PC-3 (cell line): ENCODE measurements around the gene GPANK1. TPM values are rescaled to one million over a fixed set of nuclear protein-coding genes. Genes with fewer than 3 reads are reported as not detected.
A peak's percentile ranks its signal among the peaks of the same experiment; 100 is the strongest.

Source experiments
- ATAC-seq: fragments of 200-7000 bp; cut with Tn5 transposase; 2 replicates; pipeline ENCODE4 v1.9.1; 2020; ENCODE audit warnings: mild to moderate bottlenecking, moderate library complexity
- BruUV-seq: library from RNA; stranded (reverse); fragments of 400-500 nt; replicated peaks from 2 replicates; lab custom pipeline; 2021; lab: Mats Ljungman, UMichigan
- CTCF ChIA-PET: fragments of 300-600 bp; sonication (Branson Sonifier 250); formaldehyde crosslinking; loops from one replicate; lab custom pipeline; 2022; ENCODE audit warnings: antibody characterized with exemption; lab: Charles Lee
- POLR2A ChIA-PET: fragments of 300-600 bp; sonication (Branson Sonifier 250); formaldehyde crosslinking; loops from one replicate; lab custom pipeline; 2022; ENCODE audit warnings: antibody characterized with exemption; ENCODE audit not compliant: unreplicated experiment; lab: Charles Lee
- DNase-seq: peaks from one replicate; pipeline ENCODE4 v3.0.0-alpha.2; 2015
- H2AFZ ChIP-seq: fragments of 300-600 bp; sonication (generic); 2 replicates; pipeline ENCODE4 v1.6.0; 2016; ENCODE audit warnings: antibody characterized with exemption, low read length
- H3F3A ChIP-seq: fragments of 300-600 bp; sonication (generic); one replicate; pipeline ENCODE4 v1.6.0; 2017; ENCODE audit warnings: antibody characterized with exemption, low read length, control low read depth, mild to moderate bottlenecking; ENCODE audit not compliant: unreplicated experiment
- H3K27ac ChIP-seq: fragments of 300-600 bp; sonication (generic); 2 replicates; pipeline ENCODE4 v1.5.1; 2016; ENCODE audit warnings: mild to moderate bottlenecking, low read length
- H3K27me3 ChIP-seq: fragments of 300-600 bp; sonication (generic); 2 replicates; pipeline ENCODE4 v1.6.1; 2016; ENCODE audit warnings: low read length, mixed read lengths
- H3K36me3 ChIP-seq: fragments of 300-600 bp; sonication (generic); 2 replicates; pipeline ENCODE4 v1.6.1; 2016; ENCODE audit warnings: low read depth, mixed run types, low read length, mixed read lengths
- H3K4me1 ChIP-seq: fragments of 300-600 bp; sonication (generic); 2 replicates; pipeline ENCODE4 v1.5.1; 2016; ENCODE audit warnings: low read length; ENCODE audit not compliant: insufficient read depth
- H3K4me2 ChIP-seq: fragments of 300-600 bp; sonication (generic); 2 replicates; pipeline ENCODE4 v1.6.0; 2016; ENCODE audit warnings: low read length
- H3K4me3 ChIP-seq: fragments of 300-600 bp; sonication (generic); 2 replicates; pipeline ENCODE4 v1.5.1; 2016; ENCODE audit warnings: mild to moderate bottlenecking, low read length, mixed read lengths
- H3K79me2 ChIP-seq: fragments of 300-600 bp; sonication (generic); 2 replicates; pipeline ENCODE4 v1.6.1; 2017; ENCODE audit warnings: low read length, mixed read lengths
- H3K9ac ChIP-seq: fragments of 300-600 bp; sonication (generic); 2 replicates; pipeline ENCODE4 v1.6.0; 2016; ENCODE audit warnings: mild to moderate bottlenecking, low read length
- H3K9me2 ChIP-seq: fragments of 300-600 bp; sonication (generic); replicated peaks from 2 replicates; pipeline ENCODE4 v1.6.1; 2016; ENCODE audit warnings: mixed run types, low read length, mixed read lengths
- H3K9me3 ChIP-seq: fragments of 300-600 bp; sonication (generic); 2 replicates; pipeline ENCODE4 v1.6.1; 2016; ENCODE audit warnings: low read length, mixed read lengths
- H4K20me1 ChIP-seq: fragments of 300-600 bp; sonication (generic); 2 replicates; pipeline ENCODE4 v1.6.1; 2016; ENCODE audit warnings: low read length, mixed read lengths
- CTCF ChIP-seq: fragments of 300-600 bp; sonication (generic); conservative IDR thresholded peaks from 2 replicates; pipeline ENCODE4 v1.5.1; 2017; ENCODE audit warnings: antibody characterized with exemption, low read depth, mild to moderate bottlenecking, low read length
- EZH2 ChIP-seq: fragments of 300-600 bp; sonication (generic); IDR thresholded peaks from one replicate; pipeline ENCODE4 v1.6.1; 2017; ENCODE audit warnings: antibody characterized with exemption, mild to moderate bottlenecking, low read length; ENCODE audit not compliant: unreplicated experiment
- EZH2phosphoT487 ChIP-seq: fragments of 300-600 bp; sonication (generic); IDR thresholded peaks from 2 replicates; pipeline ENCODE4 v1.6.1; 2018; ENCODE audit warnings: mild to moderate bottlenecking, antibody characterized with exemption, low read length, borderline replicate concordance
- intact Hi-C: fragments of 100-400 bp; cut with micrococcal nuclease; formaldehyde crosslinking; loops from 2 replicates; pipeline ENCODE4 v1.9.0; 2023
- total RNA-seq: library from RNA; depleted of rRNA; stranded (reverse); fragments of >200 nt; gene quantifications from 2 replicates; pipeline ENCODE4 v1.2.3, GENCODE V29; 2014

The GPANK1 gene
- total RNA-seq, 1 experiment from 2014 or later: 11.8 TPM

- H3K27me3 ChIP-seq: no peaks in the 10 kb centered on the region
- peaks cover 12% of the 10 kb centered on the region for H3K4me1 ChIP-seq
- no peak overlapping the region for H3K4me2 ChIP-seq
- no peak for DNase-seq
- H3F3A ChIP-seq: no peaks in the 10 kb centered on the region
- no peak overlapping the region for H3K9ac ChIP-seq
- intact Hi-C loops: loop anchor here (10.0 kb wide), 1 partner anchor 51 kb away; the partner anchor contains the start of gene SAPCD1
- H2AFZ ChIP-seq: no peak overlapping the region
- no peaks in the 10 kb centered on the region for H3K36me3 ChIP-seq
- no TSS peak for BruUV-seq
- H4K20me1 ChIP-seq: no peaks in the 10 kb centered on the region
- no peaks in the 10 kb centered on the region for H3K9me2 ChIP-seq
- H3K4me3 ChIP-seq: no peak overlapping the region
- CTCF ChIA-PET: no interaction called here
- ATAC-seq: no peak
- no peaks in the 10 kb centered on the region for H3K9me3 ChIP-seq
- H3K79me2 ChIP-seq: no peaks in the 10 kb centered on the region
- H3K27ac ChIP-seq: no peak overlapping the region
- POLR2A ChIA-PET: interaction anchor here (1.1 kb wide), 1 partner anchor 113 kb away, joined by 3 read pairs; no protein-coding TSS in a partner anchor
- no peak for TF ChIP-seq EZH2
- TF ChIP-seq EZH2phosphoT487: no peak
- TF ChIP-seq CTCF: no peak
Measured at GRCh38 chr6:31713465-31713864, 48.7 kb upstream of the GPANK1 start.

- H3F3A ChIP-seq: no peaks in the 10 kb centered on the region
- H3K27me3 ChIP-seq: no peaks in the 10 kb centered on the region
- peak; percentile 97 for ATAC-seq
- no peaks in the 10 kb centered on the region for H3K36me3 ChIP-seq
- no peak overlapping the region for H3K27ac ChIP-seq
- no peak overlapping the region for H3K9ac ChIP-seq
- no peaks in the 10 kb centered on the region for H3K79me2 ChIP-seq
- peak; percentile 61 for DNase-seq
- H3K9me3 ChIP-seq: no peaks in the 10 kb centered on the region
- no peaks in the 10 kb centered on the region for H3K9me2 ChIP-seq
- no peaks in the 10 kb centered on the region for H4K20me1 ChIP-seq
- H3K4me3 ChIP-seq: no peak overlapping the region
- BruUV-seq: no TSS peak
- peaks cover 2% of the 10 kb centered on the region for H3K4me1 ChIP-seq
- H3K4me2 ChIP-seq: no peak overlapping the region
- H2AFZ ChIP-seq: no peak overlapping the region
- intact Hi-C loops: loop anchor here (1.0 to 10.0 kb wide), 2 partner anchors 53 to 118 kb away; partner anchors contain the start of gene SAPCD1
- TF ChIP-seq CTCF (peak; percentile 66), EZH2 (no peak)
- CTCF ChIA-PET: no interaction called here
- POLR2A ChIA-PET: interaction anchor here (1.1 kb wide), 1 partner anchor 114 kb away, joined by 3 read pairs; no protein-coding TSS in a partner anchor
Measured at GRCh38 chr6:31712296-31712695, 47.5 kb upstream of the GPANK1 start.

- no peaks in the 10 kb centered on the region for H3K27me3 ChIP-seq
- H4K20me1 ChIP-seq: no peaks in the 10 kb centered on the region
- intact Hi-C loops: loop anchor here (10.0 kb wide), 1 partner anchor 54 kb away; the partner anchor contains the start of gene SAPCD1
- no peak overlapping the region for H3K4me2 ChIP-seq
- H3K4me1 ChIP-seq: no peaks in the 10 kb centered on the region
- no peaks in the 10 kb centered on the region for H3K36me3 ChIP-seq
- CTCF ChIA-PET: no interaction called here
- BruUV-seq: no TSS peak
- H3K79me2 ChIP-seq: no peaks in the 10 kb centered on the region
- H3K9ac ChIP-seq: no peak overlapping the region
- no peak overlapping the region for H3K4me3 ChIP-seq
- no peaks in the 10 kb centered on the region for H3K9me2 ChIP-seq
- H3K27ac ChIP-seq: no peak overlapping the region
- H3K9me3 ChIP-seq: no peaks in the 10 kb centered on the region
- no peaks in the 10 kb centered on the region for H3F3A ChIP-seq
- POLR2A ChIA-PET: no interaction called here
- TF ChIP-seq EZH2phosphoT487 (no peak), EZH2 (no peak), CTCF (no peak)
- no peak overlapping the region for H2AFZ ChIP-seq
- ATAC-seq: no peak
- DNase-seq: no peak
Measured at GRCh38 chr6:31711233-31711632, 46.4 kb upstream of the GPANK1 start.
